ENCODE data around the gene HVCN1.

- TF ChIP-seq POLR2A (IDR thresholded peaks at IDR 0.05) (no peak), POLR2AphosphoS5 (IDR thresholded peaks at IDR 0.05; ENCODE audit: insufficient read depth in 1 of 2, low read depth in 1 of 2) (no peak)
- TF ChIP-seq, protein P1, sequence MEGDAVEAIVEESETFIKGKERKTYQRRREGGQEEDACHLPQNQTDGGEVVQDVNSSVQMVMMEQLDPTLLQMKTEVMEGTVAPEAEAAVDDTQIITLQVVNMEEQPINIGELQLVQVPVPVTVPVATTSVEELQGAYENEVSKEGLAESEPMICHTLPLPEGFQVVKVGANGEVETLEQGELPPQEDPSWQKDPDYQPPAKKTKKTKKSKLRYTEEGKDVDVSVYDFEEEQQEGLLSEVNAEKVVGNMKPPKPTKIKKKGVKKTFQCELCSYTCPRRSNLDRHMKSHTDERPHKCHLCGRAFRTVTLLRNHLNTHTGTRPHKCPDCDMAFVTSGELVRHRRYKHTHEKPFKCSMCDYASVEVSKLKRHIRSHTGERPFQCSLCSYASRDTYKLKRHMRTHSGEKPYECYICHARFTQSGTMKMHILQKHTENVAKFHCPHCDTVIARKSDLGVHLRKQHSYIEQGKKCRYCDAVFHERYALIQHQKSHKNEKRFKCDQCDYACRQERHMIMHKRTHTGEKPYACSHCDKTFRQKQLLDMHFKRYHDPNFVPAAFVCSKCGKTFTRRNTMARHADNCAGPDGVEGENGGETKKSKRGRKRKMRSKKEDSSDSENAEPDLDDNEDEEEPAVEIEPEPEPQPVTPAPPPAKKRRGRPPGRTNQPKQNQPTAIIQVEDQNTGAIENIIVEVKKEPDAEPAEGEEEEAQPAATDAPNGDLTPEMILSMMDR (IDR thresholded peaks at IDR 0.05) = no peak
Observed at GRCh38 chr12:110683888-110684287, 5.0 kb downstream of the HVCN1 start.
